ENCODE results near the gene SLC22A8. TPM values are rescaled to one million over a fixed set of nuclear protein-coding genes. Genes with fewer than 3 reads are reported as not detected.

The SLC22A8 gene
- total and polyA plus RNA-seq, 2 of the 4 experiments (the other 2 are of a cell fraction): not detected

GRCh38 chr11:62953811-62954210, 61.8 kb downstream of the SLC22A8 start:
- H3K9me3 ChIP-seq (ENCODE audit: control insufficient read depth, insufficient read depth, low read length): no peaks in the 10 kb centered on the region
- no TSS peak for BruUV-seq (replicated peaks)
- dilution Hi-C loops (cut with HindIII; ENCODE audit: low sequenced_read_pairs, unreplicated experiment) (no loop called here), in situ Hi-C loops (cut with MboI; ENCODE audit: low sequenced_read_pairs) (no loop called here), intact Hi-C loops (cut with micrococcal nuclease) (no loop called here)
- H3K4me1 ChIP-seq (ENCODE audit: control insufficient read depth, insufficient read depth, low read length): no peaks in the 10 kb centered on the region
- no peak overlapping the region for H3K27ac ChIP-seq (ENCODE audit: insufficient read depth, low read length)
- no peak overlapping the region for H3K23ac ChIP-seq (ENCODE audit: low read depth, low read length)
- H4K8ac ChIP-seq (ENCODE audit: low read depth in 2 of 2, low read length in 2 of 2): no peak overlapping the region
- ATAC-seq (ENCODE audit: low read depth) (peak; percentile 42; the same call in 1 of the 2 replicates), DNase-seq (peak; percentile 53)
- H2BK5ac ChIP-seq (ENCODE audit: low read depth, low read length, poor library complexity, severe bottlenecking): no peak overlapping the region
- no peak overlapping the region for H3K14ac ChIP-seq (replicated peaks; ENCODE audit: low read depth, low read length)
- H3K4me2 ChIP-seq (ENCODE audit: low read depth, low read length): no peak overlapping the region
- H3K56ac ChIP-seq (ENCODE audit: extremely low read depth, insufficient read depth, low read length): no peak overlapping the region
- H2BK120ac ChIP-seq (ENCODE audit: low read depth, low read length): no peak overlapping the region
- no peak overlapping the region for H2BK15ac ChIP-seq (ENCODE audit: low read depth, low read length)
- H4K20me1 ChIP-seq (ENCODE audit: insufficient read depth, low read length): no peaks in the 10 kb centered on the region
- no peak overlapping the region for H2BK20ac ChIP-seq (ENCODE audit: low read depth, low read length)
- WGBS, 2 experiments (ENCODE audit: extremely low coverage in 2 of 2, insufficient read length in 1 of 2): no CpG with 5 or more reads among the region's 4 CpGs
- H2AK5ac ChIP-seq (ENCODE audit: low read depth, low read length): no peak overlapping the region
- H3K79me1 ChIP-seq (ENCODE audit: low read depth in 1 of 2, low read length in 2 of 2): no peaks in the 10 kb centered on the region
- no peak overlapping the region for H3K4me3 ChIP-seq (ENCODE audit: insufficient read depth, low read depth, low read length)
- CTCF ChIA-PET: no interaction called here
- H3K27me3 ChIP-seq (ENCODE audit: control insufficient read depth, insufficient read depth, low read length): peaks cover 4% of the 10 kb centered on the region; the same call in 1 of the 2 replicates
- H3K4ac ChIP-seq (ENCODE audit: low read depth, low read length): no peak overlapping the region
- TF ChIP-seq FOS (IDR thresholded peaks at IDR 0.05; ENCODE audit: low read depth, low read length) (no peak), CTCF (conservative IDR thresholded peaks at IDR 0.05; ENCODE audit: low read depth, low read length) (no peak), MXI1 (IDR thresholded peaks at IDR 0.05; ENCODE audit: borderline replicate concordance, low read depth, low read length) (no peak), NFE2L2 (IDR thresholded peaks at IDR 0.05; ENCODE audit: low read depth, low read length) (no peak), RAD21 (IDR thresholded peaks at IDR 0.05; ENCODE audit: low read length) (no peak), CHD1 (IDR thresholded peaks at IDR 0.05; ENCODE audit: low read depth, low read length) (no peak), RFX5 (IDR thresholded peaks at IDR 0.05; ENCODE audit: low read depth, low read length) (no peak), SMC3 (IDR thresholded peaks at IDR 0.05; ENCODE audit: low read depth, low read length) (no peak), BHLHE40 (IDR thresholded peaks at IDR 0.05; ENCODE audit: low read depth, low read length) (no peak), USF2 (IDR thresholded peaks at IDR 0.05; ENCODE audit: low read depth, low read length) (no peak), MAFK (IDR thresholded peaks at IDR 0.05; ENCODE audit: low read depth, low read length) (no peak), MAZ (IDR thresholded peaks at IDR 0.05; ENCODE audit: borderline replicate concordance, low read depth, low read length) (no peak), RCOR1 (IDR thresholded peaks at IDR 0.05; ENCODE audit: insufficient replicate concordance, low read length) (no peak), ELK1 (IDR thresholded peaks at IDR 0.05; ENCODE audit: borderline replicate concordance, low read depth, low read length) (no peak)
- H3K9me1 ChIP-seq (ENCODE audit: insufficient read depth, low read length): no peaks in the 10 kb centered on the region
- H3K9ac ChIP-seq (ENCODE audit: low read depth, low read length): no peak overlapping the region
- H4K91ac ChIP-seq (ENCODE audit: insufficient read depth, low read depth, low read length): no peak overlapping the region
- H3K36me3 ChIP-seq (ENCODE audit: control insufficient read depth, insufficient read depth, low read length): no peaks in the 10 kb centered on the region
- no peak overlapping the region for H4K5ac ChIP-seq (ENCODE audit: low read depth, low read length)
- POLR2A ChIA-PET (ENCODE audit: unreplicated experiment): no interaction called here
- no peak overlapping the region for H3K18ac ChIP-seq (ENCODE audit: low read depth, low read length)
- H2AK9ac ChIP-seq (replicated peaks; ENCODE audit: low read depth, low read length, poor library complexity): no peak overlapping the region
- H2AFZ ChIP-seq (replicated peaks; ENCODE audit: low read length, poor library complexity): no peak overlapping the region

All from IMR-90 (cell line).